ENCODE data around the gene EIF2B4. TPM values are rescaled to one million over a fixed set of nuclear protein-coding genes. Genes with fewer than 3 reads are reported as not detected.

The EIF2B4 gene
- total RNA-seq, 1 experiment from 2014 or later: 67.2 TPM

DNA sequence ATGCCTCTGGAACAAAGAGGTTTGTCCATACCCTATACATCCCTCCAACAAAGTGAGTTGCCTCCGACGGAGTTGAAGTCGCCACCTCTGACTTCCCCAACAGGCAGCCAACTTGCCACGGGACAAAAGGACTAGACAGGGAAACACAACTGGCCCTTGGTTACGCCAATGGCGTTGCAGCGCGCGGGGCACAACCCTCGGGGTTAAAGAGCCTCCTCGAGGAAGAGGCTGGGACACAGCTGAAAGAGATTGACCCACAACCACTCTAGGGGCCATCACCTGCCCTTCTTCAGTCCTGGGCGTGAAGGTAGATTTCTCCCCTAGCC is 14.1 kb downstream of the EIF2B4 start:
- peaks cover 29% of the 10 kb centered on the region; the same call in 1 of the 2 replicates for H3K79me2 ChIP-seq (ENCODE audit: insufficient read depth, low read length)
- H3K4me2 ChIP-seq (ENCODE audit: insufficient read depth, insufficient read length, low read length): peak overlapping the region; percentile 81
- H3K4me1 ChIP-seq (ENCODE audit: insufficient read depth, low read length): peaks cover 2% of the 10 kb centered on the region; the same call in 1 of the 2 replicates
- no peaks in the 10 kb centered on the region for H3K9me3 ChIP-seq (ENCODE audit: control insufficient read depth, low read depth, low read length)
- DNase-seq: no peak
- H4K91ac ChIP-seq (ENCODE audit: insufficient read length, low read depth, low read length): no peak overlapping the region
- H3K79me1 ChIP-seq (ENCODE audit: insufficient read depth, low read depth, low read length, poor library complexity, severe bottlenecking): peaks cover 4% of the 10 kb centered on the region
- peaks cover 16 to 43% of the 10 kb centered on the region in 2 experiments for H3K4me1 Mint-ChIP-seq
- H3K23ac ChIP-seq (ENCODE audit: insufficient read length, low read depth, low read length): no peak overlapping the region
- no peak overlapping the region for H2BK12ac ChIP-seq (ENCODE audit: insufficient read length, low read depth, low read length)
- H4K5ac ChIP-seq (ENCODE audit: insufficient read length, low read depth, low read length): peak overlapping the region; percentile 85
- H3K36me3 Mint-ChIP-seq (ENCODE audit: insufficient read depth in 1 of 3, low read depth in 3 of 3): peaks cover 17 to 25% (median 17%) of the 10 kb centered on the region in 3 experiments
- no CpG with 5 or more reads among the region's 12 CpGs for WGBS (ENCODE audit: extremely low coverage, insufficient read length, low lambda C conversion rate)
- H4K8ac ChIP-seq (replicated peaks; ENCODE audit: insufficient read length, low read depth, low read length): peak overlapping the region; percentile 78
- H3T11ph ChIP-seq (ENCODE audit: low read length): no peak overlapping the region
- peaks cover under 1% of the 10 kb centered on the region for H4K20me1 ChIP-seq (ENCODE audit: control insufficient read depth, insufficient read depth, insufficient read length)
- peak overlapping the region; percentile 97 to 100 for H3K4me3 Mint-ChIP-seq
- no peaks in the 10 kb centered on the region for H3K23me2 ChIP-seq (ENCODE audit: insufficient read length, low read depth, low read length, poor library complexity, severe bottlenecking)
- peak overlapping the region; percentile 91 for H3K27ac ChIP-seq (ENCODE audit: insufficient read length, low read depth, low read length)
- no peak for TF ChIP-seq CTCF (conservative IDR thresholded peaks at IDR 0.05)
- peak overlapping the region; percentile 95 for H3K9ac ChIP-seq (ENCODE audit: extremely low read depth, insufficient read length, low read length)
- H2BK20ac ChIP-seq (ENCODE audit: low read depth, low read length, poor library complexity, severe bottlenecking): no peak overlapping the region
- H3K27ac Mint-ChIP-seq: peak overlapping the region; percentile 100
- H2BK5ac ChIP-seq (ENCODE audit: insufficient read length, low read length): peak overlapping the region; percentile 73
- H3K56ac ChIP-seq (ENCODE audit: insufficient read length, low read depth, low read length): peak overlapping the region; percentile 84
- peaks cover 12 to 16% of the 10 kb centered on the region in 2 experiments for H3K9me3 Mint-ChIP-seq
- no peaks in the 10 kb centered on the region for H3K27me3 Mint-ChIP-seq (ENCODE audit: low read depth)
- peak overlapping the region; percentile 56; the same call in 1 of the 2 replicates for H3K4ac ChIP-seq (ENCODE audit: low read depth, low read length)
- no peak overlapping the region for H2AFZ ChIP-seq (ENCODE audit: low read length)
- H2BK120ac ChIP-seq (ENCODE audit: low read depth, low read length, poor library complexity, severe bottlenecking): peak overlapping the region; percentile 79
- H2BK15ac ChIP-seq (ENCODE audit: low read depth, low read length): no peak overlapping the region
- no peaks in the 10 kb centered on the region for H3K27me3 ChIP-seq (ENCODE audit: insufficient read depth, low read length)
- H2AK5ac ChIP-seq (ENCODE audit: insufficient read length, low read length): no peak overlapping the region
- H3K14ac ChIP-seq (ENCODE audit: insufficient read depth, low read length): peak overlapping the region; percentile 94
- peak overlapping the region; percentile 97 for H3K18ac ChIP-seq (ENCODE audit: insufficient read length, low read depth, low read length)
